ENCODE data around the gene PPA2. TPM values are rescaled to one million over a fixed set of nuclear protein-coding genes. Genes with fewer than 3 reads are reported as not detected.

Gene PPA2
- 71.3 and 72.5 TPM in 2 replicates for total RNA-seq

GRCh38 chr4:105473324-105474098, at the start of gene PPA2:
TSS of gene PPA2 (minus strand) at chr4:105474062. CDS start at chr4:105474050, 12 bp downstream.

Other genes with a start within 250 kb of the PPA2 start
- gene ARHGEF38, start 78.6 kb upstream of the PPA2 start, total RNA-seq, result not detected in 2 replicates
- 17.2 TPM in 2 replicates for gene INTS12, start 234.6 kb upstream of the PPA2 start, total RNA-seq
- gene GSTCD, start 234.7 kb upstream of the PPA2 start, total RNA-seq, result 9.8 and 12.5 TPM in 2 replicates

Data from smooth muscle cell of the umbilical artery (primary cell).